Fibroblast of upper back skin (primary cell): ENCODE results near the gene CELF4.

Source experiments
- DNase-seq: peaks from one replicate; pipeline ENCODE4 v3.0.0-alpha.2; 2013

The CELF4 gene

GRCh38 chr18:37521510-37522465, 43.8 kb downstream of the CELF4 start:
- no peak for DNase-seq

- DNase-seq = no peak
Measured at GRCh38 chr18:37520508-37520907, 45.1 kb downstream of the CELF4 start.

DNA sequence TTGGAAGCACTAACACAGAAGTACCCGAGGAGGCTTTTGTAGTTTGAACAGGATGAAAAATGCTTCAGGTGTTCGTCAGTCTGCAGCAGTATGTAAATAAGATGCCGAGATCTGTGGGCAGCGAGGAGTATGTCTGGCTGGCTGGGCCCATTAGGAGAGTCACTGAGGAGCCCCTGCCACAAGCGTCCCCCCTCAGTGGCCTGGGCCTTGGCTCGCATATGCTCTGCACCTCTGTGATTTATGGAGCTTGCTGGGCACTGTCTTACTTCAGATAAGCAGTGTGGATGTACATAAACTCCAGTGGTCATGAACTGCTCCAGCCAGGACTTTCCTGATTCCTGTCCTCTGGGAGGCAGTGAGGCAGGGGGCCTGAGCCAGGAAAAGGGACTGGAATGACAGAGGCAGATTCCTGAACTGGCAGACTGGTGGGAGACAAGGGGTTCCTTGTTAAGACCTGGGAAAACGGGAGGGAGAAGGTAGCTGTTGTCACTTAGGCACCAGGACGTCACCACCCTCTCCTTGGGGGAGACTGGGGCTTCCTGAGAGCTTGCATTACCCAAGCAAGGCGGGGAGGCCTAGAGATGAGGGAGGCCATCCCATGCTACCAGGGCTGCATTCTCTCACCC, 46.0 kb downstream of the CELF4 start:
- DNase-seq = no peak

DNA sequence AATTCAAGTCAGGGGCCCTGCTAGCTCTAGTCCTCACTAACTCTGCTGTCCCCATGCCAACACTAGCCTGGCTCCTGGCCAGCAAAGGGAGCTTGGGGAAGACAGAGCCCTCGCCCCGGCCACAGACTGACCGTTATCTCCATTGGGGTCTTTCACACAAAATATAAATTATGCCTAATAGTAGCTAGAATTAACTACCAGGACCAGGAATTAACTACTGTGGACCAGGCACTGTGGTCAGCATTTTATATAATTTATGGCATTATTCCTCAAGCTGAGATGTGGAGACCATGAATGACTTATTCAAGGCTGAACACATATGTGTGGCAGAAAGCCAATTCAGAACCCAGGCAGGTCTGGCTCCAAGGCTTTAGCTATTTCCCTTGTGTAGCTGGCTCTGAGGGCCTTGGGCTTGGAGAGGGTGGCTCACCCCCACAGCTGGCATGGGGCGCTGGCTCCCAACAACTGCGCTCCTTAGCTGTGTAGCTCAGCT, 49.2 kb downstream of the CELF4 start:
- no peak for DNase-seq

GRCh38 chr18:37514953-37515352, 50.6 kb downstream of the CELF4 start:
- DNase-seq = no peak

GRCh38 chr18:37512400-37512799, 53.2 kb downstream of the CELF4 start:
- DNase-seq = no peak

GRCh38 chr18:37511721-37512298, 53.8 kb downstream of the CELF4 start:
- DNase-seq = no peak

GRCh38 chr18:37509600-37509999, 56.0 kb downstream of the CELF4 start:
- DNase-seq = no peak

DNA sequence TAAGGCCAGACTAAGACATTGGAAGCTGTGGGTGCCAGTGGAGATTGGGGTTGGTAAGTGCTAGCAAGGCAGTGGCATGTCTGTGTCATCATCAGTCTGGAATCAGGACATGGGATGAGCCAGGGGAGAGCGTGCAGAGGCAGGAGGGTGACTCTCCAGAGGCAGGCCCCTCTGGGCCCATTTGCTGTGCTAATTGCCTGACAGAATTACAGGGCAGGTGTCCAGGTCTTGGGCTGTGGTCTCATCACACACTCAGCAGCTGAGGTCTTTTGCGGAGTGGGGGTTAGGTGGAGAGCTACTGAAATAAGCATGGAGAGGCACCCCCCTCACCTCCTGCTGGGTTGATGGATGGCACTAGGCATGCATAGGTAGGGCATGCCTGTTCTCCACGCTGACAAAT, 57.4 kb downstream of the CELF4 start:
- DNase-seq = no peak

DNA sequence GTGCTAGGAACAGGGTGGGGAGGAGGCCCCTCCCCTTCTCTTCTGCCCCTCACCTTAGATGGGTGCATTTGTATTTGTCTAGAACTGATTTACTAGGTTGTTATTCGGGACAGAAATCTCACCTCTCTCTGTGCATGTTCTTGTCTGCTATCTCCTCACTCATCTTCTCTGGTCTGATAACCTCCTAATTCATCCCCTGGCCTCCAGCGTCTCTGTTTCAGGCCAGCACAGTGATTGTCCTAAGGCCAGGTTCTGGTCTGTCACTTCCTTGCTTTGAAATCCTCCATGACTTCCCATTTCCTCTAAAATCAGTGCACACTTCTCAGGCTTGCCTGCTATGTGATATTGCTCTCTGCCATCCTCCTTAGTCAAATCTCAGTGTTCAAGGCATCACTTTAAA, 58.4 kb downstream of the CELF4 start:
- DNase-seq = no peak

DNA sequence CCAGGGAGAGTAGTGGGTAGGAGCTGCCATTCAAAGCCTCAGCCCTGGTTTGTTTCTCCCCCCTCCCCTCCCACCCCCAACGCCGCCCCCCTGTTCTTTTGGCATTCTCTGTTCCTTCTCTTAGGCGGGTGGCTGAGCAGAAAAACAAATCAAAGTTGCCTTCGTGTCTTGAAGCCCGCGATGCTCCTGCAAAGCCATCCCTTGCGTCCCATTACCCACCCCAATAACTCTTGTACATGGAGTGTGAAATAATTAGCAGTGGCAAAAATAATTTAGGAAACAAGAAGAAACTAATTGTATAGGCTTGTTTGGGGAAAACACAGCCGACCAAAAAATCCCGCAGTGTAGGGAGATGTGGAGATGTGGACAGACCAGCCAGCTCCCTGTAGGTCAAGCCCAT, 59.6 kb downstream of the CELF4 start:
- DNase-seq = no peak

DNA sequence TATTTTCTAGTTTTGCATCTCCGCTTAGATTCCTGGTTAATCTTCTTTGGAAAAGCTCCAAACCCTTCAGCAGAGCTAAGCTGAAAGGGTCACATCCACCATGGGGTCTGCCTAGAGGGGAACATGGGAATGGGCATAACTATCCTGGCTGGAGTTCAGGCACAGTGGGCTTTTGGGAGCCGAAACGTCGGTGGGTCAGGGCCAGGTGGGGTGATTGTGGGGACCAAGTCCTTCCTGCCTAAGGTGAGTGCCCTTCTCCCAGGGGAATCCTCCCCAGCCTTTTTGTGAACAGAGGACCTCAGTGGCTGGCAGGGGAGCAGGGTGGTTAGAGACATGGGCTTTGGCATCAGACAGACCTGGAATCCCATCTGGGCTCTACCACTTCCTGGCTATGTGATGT, 60.3 kb downstream of the CELF4 start:
- DNase-seq = no peak

- no peak for DNase-seq
Measured at GRCh38 chr18:37502601-37503000, 63.0 kb downstream of the CELF4 start.

GRCh38 chr18:37502036-37502435, 63.6 kb downstream of the CELF4 start:
- DNase-seq = no peak

GRCh38 chr18:37501136-37501535, 64.5 kb downstream of the CELF4 start:
- no peak for DNase-seq

DNA sequence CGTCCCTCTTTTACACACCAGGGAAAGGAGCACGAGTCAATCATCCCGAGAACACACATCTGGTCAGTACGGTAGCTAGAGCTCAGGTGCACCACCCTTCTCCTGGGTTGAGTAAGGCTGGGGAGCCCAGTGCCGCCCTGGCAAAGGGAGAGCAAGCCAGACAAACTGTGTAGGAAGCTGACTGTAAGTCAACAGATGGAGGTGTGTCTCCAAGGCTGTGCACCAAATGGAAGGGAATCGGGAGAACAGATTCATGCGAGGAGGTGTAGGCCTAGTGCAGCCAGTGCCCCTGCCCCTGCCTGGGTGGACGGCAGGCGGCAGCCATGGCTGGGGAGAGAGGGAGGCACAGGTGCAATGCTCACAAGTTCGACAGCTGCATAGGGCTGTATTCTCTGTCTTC, 65.7 kb downstream of the CELF4 start:
- no peak for DNase-seq

GRCh38 chr18:37499044-37499443, 66.6 kb downstream of the CELF4 start:
- no peak for DNase-seq

- no peak for DNase-seq
Measured at GRCh38 chr18:37497853-37498518, 67.6 kb downstream of the CELF4 start.

- no peak for DNase-seq
Measured at GRCh38 chr18:37496568-37496967, 69.0 kb downstream of the CELF4 start.

DNA sequence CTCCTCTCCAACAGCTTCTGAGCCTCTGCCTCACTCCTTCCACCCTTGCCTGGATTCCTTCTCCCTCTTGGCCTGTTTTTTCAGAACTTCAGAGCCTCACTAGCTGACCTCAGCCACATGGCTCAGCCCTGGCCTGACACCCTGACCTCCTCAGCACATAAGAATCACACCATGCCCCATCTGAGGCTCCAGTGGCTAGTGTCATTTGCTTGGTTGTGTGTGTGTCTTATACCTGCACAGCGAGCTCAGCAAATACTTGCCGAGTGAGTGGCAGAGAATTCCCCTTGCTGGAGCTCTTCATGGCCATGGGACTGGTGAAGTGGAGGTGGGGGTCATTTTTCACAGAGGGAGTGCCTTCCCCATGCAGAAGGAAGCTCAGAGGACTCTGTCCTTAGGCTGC, 70.2 kb downstream of the CELF4 start:
- DNase-seq = no peak

GRCh38 chr18:37494406-37494805, 71.2 kb downstream of the CELF4 start:
- no peak for DNase-seq

- no peak for DNase-seq
Measured at GRCh38 chr18:37493352-37493935, 72.2 kb downstream of the CELF4 start.

DNA sequence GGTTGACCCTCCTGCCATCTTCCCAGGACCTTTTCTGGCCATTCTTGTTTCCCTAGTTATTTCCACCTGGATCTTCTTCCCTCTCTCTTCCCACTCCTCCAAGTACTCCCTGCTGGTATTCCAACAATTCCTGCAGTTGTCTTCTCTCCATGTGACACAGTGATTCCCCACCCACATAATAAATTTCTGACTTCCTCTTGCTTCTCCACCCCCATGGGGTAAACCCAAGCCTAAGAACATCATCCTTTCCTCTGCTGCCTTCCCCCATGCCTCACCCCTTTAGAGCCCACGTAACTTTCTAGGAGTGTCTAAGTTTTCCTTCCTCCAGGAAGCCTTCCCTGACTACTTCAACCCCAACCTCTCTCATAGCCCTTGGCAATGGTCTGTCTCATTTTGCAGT, 72.6 kb downstream of the CELF4 start:
- DNase-seq = no peak
